T-helper 2 cell (primary cell): Measurements from ENCODE around the gene NEDD4L.

Experiments
- DNase-seq, 5 experiments: peaks; one replicate each; pipeline versions ENCODE4 v3.0.0 to v3.0.0-alpha.2; 2012 to 2022

Gene NEDD4L

DNA sequence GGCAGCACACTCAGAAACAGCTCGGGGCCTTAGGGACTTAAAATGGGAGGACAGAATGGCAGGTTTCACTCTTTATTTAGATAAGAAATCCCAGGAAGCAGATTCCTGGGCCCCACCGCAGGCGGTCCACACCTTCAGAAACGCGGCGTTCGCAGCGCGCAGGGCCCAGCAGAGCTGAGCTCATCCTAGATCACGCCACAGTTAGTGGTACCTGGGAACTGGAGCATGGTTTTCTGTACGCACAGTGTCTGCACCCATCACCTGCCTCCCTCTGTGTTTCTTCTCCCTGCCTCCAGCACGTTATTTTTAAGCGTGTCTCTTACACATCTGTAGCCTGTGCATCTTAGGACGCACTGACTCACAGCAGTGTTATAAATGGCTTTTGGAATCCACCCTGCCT lies 342.8 kb downstream of the NEDD4L start:
- no peak for DNase-seq

DNA sequence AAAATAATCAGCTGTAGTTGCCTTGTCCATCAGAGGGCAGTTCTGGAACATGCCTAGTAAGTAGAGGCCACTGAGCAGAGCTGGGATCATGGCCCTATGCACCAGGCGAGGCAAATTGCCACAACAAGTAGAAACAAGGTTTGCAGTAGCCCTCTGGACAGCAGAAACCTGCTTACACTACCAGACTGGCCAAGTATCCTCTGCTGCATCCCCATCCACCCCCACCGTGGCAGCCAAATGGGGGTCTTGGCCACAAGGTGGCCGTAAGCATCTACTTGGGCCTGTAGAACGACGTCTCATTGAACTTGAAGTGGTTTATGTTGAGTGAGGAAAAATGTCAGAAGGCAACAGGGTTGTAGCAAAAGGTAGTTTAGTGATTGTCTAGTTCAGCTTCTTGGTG lies 343.7 kb downstream of the NEDD4L start:
- DNase-seq: no peak

DNA sequence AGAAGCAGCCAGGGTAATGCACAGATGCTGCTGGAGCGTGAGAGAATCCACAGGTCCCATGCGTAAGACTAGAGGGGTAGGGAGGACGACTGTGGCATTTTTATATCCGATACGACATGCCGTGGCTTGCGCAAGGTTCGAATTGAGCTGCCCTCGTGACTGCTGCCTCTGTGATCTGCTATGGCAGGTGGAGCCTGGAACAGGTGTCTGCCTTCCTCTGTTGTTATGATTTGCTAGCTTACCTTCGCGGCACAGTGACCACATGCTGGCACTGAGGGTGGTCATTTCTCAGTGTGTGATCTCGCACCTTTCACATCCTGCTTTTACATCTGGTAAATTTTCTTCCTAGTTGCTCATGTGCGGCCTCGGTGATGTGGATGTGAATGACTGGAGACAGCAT lies 344.7 kb downstream of the NEDD4L start:
- DNase-seq: no peak

DNA sequence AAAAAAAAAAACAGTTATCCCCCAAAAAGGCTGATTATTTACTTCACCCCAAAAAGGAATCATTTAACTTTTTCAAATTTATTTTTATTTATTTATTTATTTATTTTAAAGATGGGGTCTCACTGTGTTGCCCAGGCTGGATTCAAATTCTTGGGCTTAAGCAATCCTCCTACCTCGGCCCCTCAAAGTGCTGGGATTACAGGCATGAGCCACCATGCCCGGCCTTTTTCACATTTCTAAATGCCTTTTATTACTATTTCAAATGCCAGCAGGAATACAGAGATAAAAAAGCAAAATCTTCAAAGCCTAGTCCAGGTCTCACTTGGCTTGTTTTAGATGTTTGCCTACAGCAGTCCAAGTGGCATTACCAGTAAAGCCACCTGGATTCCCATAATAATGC lies 345.7 kb downstream of the NEDD4L start:
- no peak for DNase-seq

DNA sequence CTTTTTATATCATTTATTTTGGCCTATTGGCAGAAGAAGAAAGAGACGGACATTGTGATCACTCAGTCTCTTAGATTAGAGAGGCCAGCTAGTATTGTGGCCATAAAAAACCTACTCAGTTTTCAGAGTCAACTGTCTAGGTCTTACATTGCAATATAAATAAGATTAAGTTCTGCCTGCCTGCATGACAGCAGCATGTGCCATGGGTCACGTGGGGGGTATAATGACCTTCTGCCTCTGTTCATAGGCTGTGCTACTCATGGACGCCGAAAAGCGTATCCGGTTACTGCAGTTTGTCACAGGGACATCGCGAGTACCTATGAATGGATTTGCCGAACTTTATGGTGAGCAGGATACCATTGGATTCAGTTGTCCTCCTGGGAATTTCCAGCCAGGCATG lies 346.4 kb downstream of the NEDD4L start:
- no peak for DNase-seq

DNA sequence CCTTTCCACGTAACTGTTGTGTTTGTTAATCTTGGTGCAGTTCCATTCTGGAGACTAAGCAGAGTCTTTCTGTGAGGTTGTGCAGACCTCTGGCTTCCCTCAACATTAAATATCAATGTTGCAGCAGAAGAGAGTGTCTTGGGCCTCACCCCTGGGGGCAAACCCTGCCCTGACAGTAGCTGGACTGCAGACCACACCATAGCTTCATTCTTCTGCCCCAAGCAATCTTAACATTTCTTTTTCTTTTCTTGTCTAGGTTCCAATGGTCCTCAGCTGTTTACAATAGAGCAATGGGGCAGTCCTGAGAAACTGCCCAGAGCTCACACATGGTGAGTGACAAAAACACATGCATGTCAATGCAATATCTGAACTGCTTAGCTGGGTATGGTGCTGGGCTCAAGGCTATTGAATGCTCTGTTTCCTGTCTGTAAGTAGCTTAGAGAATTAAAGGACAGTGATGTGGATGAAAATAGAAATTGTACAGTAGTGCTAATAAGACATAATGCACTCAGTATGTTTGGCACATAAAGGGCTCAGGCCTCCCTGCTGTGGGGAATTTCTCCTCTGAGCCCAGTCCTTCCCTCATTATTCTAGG lies 347.3 kb downstream of the NEDD4L start:
- no peak for DNase-seq

DNA sequence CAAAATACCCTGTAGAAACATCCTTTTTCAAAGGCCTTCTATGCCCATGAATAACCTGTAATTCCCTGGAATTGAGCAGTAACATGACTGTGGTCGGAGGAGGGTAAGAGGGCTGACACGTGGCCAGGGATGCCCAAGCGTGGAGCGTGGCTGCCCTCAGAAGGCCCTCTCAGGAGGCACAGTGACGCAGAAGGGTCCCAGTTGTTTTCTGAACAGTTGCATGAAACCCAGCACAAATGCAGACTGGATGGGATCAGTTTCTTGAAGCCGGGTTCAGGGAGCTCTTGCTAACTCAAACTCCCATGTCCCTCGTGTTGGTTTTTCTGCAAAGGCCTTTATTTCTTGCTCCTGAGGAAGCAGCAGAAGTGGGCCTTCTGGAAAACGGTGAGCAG lies 347.9 kb downstream of the NEDD4L start:
- DNase-seq: no peak

DNA sequence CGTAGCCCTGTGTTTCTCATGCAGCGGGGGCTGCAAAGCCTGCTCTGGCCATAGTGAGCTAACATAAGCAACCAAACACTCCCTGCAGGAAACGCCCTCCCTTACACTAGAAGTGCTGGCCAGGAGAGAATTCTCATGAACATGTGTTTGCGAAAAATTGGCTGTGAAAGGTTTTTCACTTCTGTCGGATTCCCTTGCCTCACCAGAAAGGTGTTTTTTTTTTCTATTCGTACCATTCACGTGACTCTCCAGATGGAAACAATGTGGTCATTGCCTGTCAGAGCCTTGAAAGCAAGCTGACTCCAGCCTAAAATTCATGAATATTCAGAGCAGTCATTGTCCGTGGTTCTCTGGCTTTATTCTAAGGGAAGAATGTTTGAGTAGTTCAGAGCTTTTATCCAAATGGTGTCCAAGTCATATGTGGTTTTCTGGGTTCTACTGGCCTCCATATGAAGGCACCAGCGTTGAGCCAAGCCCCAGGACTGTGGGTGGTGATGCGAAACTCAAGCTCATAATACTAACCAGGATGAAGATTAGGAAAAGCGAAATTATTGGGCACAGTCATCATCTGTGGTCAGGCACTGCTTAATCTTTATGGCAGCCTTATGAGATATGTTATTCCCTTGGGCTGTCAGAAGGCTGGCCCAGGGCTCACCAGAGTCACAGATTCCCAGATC lies 348.4 kb downstream of the NEDD4L start:
- DNase-seq: no peak

DNA sequence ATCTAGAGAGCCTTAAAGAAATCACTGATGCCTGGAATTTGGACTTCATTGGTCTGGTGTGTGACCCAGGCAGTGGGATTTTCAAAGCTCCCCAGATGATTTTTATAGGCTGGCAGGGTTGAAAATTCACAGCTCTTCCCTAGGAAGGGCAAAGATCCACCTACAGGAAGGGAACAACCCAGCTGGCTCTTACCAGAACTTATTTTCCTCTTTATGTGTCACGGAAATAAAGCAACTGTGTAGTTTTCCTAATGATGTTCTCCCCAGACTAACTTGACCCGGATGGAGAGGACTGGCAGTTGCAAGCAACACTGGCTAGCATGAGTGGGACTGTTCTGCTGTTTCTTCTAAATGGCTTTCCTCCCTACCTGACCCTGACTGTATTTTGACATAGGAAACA lies 349.3 kb downstream of the NEDD4L start:
- DNase-seq: no peak

DNA sequence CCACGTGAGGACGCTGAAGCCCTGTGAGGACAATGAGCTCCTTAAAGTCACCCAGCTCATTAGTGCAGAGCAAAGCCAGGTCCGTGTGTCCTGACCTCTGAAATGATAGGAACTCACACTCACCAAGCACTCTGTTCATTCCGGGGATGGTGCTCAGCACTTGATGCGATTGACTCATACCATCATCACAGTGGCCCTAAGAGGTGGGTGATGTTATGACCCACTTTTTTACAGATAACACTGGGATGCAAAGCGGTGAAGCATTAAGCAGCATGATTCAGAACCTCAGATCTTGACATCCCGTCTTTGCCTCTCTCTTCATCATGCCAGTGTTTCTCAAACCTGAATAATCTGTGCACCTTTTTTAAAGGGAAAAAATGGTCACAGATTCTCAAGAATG lies 350.0 kb downstream of the NEDD4L start:
- DNase-seq: no peak

DNA sequence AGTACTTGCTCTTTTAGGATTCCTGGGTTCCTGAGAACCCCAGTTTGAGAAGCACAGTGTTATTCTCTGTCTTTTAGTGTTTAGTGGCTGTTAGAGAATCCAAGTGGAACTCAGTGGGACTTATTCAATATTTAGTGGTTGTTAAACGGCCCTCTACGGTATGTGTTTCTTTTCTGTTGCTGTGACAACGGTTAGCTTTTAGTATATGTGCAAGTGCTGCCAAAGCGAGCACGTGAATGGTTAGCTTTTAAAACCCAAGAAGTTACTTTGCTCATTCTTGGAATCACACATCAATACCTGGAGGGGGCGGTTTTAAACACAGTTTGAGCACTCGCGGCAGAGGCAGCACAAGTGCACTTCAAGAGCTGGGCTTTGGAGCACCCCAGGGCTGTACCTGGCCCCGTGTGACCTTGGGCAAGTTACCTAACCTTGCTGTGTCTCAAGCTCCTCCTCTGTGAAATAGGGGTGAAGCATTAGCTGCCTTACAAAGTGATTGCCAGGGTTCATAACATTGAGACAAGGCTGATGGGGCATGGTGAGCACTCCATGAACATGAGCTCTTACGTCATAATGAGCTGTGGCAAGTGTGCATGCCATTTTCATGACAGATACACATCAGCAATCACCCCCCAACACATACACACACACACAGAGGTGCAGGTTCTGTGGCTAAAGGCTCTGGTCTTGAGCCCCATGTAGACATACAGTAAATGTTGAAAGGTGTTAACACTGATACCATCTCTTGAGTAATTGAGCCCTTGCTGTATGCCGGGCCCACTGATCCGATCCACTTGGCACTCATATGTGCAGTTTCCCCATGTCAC lies 350.8 kb downstream of the NEDD4L start:
- peak in 1 of 5 experiments; percentile 30 for DNase-seq

DNA sequence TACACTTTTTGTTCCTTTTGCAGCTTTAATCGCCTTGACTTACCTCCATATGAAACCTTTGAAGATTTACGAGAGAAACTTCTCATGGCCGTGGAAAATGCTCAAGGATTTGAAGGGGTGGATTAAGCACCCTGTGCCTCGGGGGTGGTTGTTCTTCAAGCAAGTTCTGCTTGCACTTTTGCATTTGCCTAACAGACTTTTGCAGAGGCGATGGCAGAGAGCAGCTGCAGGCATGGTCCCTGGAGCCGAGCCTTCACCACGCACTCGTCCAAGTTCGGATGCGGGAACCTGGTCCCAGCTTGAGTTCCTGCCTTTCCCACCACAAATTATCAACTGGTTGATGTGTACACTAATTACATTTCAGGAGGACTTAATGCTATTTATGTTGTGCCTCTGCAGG lies 352.1 kb downstream of the NEDD4L start:
- DNase-seq: no peak

DNA sequence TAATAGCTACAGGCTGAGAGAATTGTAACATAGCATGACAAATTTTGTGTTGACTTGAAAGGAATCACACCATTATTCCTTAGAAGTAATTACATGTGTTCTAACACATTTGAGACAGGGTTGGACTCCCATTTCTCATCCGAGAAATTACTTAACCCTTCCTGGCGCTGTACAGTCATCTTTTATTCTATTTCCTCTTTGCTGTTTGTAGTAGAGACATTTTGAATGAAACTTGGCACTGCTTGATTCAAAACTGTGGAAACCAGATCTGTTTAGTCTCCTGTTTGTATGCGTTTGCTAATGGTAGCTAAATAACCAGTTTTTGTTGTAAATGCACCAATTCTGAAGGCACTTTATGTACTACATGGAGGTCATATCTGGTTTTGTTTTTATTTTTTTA lies 352.9 kb downstream of the NEDD4L start:
- no peak for DNase-seq

DNA sequence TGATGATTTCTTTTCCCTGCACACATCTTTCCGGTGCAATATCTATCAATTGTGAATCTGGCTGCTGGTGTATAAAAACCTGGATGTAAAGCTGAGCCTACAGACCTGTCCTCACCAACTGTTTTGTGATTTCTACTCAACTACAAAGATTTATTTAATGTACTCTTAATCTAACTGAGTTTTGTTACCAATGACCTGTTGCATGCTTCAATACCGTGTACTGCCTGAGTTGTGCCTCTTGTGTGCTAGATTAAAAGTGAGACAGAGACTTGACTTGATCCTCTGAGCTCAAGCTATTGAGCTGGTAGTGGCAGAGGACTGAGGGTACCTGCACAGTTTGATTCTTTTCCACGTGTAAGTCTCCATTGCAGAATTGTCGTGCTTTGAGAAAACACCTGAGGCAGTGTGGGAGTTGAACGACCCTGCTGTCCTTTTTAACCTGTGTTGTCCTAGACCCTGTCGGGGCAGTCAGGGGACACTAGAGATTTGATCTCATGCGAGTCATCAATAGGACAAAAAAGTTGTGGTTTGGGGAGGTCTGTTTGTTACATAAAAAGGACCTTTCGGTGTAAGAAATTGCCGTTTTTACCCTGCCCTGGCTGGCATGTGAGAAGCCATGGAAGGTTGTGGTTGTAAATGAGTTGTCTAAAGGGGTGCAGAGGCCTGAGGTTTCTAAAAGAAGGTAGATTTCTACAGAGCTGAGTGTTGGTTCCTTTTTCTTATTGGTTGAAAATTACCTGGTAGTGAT lies 353.5 kb downstream of the NEDD4L start:
- DNase-seq: no peak

DNA sequence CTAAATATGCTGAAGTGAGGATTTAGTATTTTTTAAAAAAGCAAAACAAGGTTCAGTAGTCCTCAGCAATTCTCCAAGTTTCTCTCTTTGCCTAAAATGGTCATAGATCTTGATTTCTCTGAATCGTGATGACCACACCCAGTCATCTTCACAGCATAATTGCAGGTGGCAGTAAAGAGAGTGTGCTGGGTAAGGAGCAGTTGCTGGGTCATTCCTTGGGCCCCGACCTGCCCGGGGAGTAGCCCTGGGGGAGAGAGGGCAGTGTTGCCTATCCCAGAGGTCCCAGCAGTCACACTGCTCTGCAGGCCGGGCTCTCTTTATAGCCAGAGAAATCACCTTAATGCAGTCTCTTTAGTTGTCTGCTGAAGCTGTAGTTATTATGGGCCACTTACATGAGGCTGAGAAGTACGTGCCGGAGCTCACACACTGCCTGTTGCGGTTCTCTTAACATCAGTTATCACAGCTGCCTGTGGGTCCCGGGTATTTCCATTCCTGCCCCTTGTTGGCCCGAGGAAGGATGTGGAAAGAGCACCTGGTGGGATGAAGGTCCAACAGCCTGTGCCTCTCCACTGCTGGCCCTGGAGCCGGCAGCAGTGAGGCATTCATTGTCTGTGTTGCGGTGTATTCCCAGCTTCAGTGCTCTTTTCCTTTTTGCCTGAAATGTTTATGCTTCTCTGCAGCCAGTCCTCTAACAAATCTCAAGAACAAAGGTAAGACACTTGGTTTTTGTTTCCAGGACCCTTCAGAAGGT lies 354.8 kb downstream of the NEDD4L start:
- DNase-seq: no peak

DNA sequence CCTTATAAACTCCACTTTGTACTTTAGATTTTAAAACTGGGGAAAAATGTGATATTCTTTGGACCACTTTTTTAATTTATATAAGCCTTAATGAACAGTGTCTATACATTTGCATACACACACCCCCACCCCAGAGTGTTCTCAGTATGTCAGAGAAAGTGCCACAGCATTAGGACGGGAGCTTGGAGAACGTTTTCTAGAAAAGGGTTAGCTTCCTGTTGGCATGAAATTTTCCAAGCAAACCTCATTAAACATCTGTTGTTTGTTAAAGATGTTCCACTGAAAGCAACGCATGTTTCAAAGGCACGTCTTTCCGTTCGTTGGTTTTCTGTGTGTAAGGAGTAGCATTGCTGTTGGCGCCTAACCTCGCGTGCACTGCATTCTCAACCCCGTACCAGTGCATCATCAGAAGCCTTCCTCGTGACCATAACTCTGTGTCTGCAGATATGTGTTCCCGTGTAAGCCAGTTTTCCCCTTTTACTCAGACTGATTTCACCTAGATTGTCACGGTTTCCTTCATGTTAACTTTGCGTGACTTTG lies 356.4 kb downstream of the NEDD4L start:
- DNase-seq: peak in 1 of 5 experiments; percentile 86

DNA sequence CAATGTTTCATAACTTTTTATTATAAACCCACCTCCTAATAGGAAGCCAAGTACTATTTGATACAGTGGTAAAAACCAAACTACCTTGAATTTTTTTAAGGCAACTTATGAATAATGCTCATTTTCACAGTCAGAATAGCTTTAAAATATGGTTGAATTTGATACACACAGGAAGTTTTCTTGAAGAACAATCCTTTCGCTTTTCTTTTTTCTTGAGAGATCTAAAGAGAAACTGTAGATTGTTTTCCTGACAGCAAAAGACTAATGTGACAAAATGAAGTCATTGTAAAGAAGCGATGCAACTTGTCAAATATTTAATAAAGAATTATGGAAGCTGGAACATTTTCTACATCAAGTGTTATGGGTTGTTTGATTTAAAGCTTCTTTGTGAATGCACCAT lies 357.2 kb downstream of the NEDD4L start:
- peak in 1 of 5 experiments; percentile 61 for DNase-seq

DNA sequence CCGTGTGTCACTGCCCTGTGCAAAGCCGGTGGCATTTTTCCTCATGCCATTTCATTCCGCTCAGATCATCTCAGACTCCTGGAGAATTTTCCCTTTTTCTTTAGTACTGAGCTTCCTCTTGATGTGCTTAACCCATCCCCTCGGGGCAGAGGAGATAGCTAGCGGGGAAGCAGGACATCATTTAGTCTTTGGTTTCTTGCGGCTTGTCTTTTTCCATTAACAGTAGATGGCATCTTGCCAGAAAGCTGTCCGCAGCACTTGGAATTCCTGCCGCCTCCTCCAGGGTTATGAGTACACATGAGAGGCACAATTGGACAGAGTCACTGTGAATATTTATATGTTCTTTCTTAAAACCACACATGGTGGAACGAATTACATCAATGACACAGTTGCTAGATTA lies 358.2 kb downstream of the NEDD4L start:
- no peak for DNase-seq

DNA sequence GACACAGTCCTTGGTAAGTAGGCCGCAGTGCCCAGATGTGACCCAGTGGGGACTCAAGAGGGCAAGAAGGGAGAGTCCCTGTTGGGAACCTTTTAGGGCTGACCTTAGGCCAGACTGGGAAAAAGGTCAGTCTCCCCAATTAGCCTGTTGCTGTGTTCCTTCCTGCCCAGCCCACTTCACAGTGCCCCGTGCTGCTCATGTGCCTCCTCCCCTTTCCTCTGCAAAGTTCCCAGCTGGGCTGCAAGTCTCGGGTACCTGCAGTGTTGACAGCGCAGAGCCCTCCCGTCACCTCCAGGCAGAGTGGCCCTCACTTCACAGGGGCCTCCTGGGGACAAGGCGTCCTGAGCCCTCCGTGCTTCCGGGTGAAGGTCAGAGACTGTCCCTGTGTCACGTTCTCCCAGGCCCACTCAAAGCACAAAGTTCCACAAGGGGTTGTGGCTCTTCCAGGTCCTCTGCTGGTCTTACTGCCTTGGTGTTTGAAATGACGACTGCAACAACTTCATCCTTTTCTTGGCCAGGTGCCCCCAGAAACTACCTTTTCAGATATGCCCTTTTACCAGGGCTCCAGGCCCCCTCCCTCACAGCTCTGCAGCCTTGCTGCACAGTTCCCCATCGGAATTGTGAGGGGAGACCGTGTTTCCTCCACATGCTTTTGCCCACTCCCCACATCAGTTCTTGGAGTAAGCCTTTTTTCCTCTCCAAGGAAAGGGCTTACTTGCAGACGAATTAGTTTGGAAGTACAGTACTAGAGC lies 359.1 kb downstream of the NEDD4L start:
- no peak for DNase-seq

DNA sequence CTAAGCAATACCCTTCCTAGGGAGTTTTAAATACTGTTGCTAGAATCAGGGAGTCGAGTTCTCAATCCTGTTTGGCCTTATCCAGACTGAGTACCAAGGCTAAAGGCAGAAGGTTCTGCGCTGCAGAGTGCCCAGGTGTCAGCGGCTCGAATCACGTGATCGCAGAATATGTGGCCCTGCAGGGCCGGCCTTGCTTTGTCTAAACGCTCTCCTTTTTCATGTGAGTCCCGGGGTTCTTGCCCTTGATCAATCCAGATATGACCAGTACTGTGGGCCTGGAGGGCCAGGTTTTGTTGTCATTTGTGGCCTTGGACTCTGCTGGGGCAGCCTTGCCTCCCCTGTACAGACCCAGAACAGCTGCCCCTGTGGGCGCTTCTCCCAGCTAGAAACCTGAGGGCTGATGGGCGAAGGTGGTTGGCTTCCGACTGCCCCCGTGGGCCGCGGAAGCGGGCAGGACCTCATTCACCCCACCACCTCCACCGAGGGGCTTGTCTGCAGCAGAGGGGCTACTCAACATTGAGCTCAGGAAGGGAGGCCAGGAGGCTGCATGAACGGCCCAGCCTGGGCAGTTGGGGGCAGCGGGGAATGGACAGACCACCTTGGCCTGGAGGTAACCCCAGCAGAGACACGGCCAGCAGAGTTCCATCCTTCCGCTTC lies 359.9 kb downstream of the NEDD4L start:
- DNase-seq: no peak
